NCI-H526 (cell line): ENCODE measurements around the gene SAMD4A.

Experiments
- DNase-seq, 2 experiments: peaks; one replicate each; lab custom pipeline; 2025; lab: John Stamatoyannopoulos, UW

SAMD4A gene

DNA sequence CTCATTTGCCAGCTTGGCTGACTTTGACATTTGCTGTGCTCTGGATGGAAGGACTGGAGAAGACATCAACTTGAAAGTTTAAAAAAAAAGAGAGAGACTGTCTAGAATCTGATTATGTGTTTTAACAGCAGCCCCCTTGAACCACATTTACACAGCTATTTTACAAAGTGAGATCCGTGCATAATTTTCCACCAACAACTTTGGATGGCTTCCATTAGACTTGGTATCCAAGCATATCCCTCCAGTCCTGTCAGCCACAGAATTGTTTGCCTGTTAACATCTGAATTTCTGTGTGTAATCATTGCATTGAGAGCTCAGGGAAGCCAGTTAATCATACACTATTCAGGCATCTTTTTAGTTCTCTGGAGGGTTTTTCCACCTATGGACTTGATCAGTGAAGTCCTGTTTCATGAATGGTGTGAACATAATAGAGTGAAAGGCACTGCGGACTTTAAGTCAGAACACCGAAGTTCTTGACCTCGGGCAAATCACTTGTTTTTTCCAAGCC, 93.7 kb downstream of the SAMD4A start:
- DNase-seq = no peak

DNA sequence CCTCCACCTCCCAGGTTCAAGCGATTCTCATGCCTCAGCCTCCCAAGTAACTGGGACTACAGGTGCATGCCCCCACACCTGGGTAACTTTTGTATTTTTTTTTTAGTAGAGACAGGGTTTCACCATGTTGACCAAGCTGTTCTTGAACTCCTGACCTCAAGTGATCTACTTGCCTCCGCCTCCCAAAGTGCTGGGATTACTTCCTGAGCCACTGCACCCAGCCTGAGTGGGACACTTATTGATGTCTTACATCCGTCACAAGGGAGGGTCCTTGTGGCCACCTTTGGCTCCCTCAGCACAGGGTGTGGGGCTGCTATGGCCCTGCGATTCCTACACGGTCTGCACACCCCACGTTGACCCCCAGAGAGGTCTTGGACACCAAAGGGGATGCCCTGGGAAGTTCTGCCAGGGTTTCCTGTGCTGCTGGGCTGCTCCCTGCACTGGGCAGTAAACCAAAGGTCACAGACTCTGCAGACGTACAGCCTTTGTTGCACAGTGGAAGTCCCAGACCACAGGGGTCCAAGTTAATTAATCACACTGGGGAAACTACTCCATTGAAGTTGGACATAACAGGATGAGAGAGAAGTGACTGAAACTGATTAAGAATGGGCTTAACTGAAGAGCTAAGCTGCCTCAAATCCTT, 95.7 kb downstream of the SAMD4A start:
- no peak for DNase-seq

DNA sequence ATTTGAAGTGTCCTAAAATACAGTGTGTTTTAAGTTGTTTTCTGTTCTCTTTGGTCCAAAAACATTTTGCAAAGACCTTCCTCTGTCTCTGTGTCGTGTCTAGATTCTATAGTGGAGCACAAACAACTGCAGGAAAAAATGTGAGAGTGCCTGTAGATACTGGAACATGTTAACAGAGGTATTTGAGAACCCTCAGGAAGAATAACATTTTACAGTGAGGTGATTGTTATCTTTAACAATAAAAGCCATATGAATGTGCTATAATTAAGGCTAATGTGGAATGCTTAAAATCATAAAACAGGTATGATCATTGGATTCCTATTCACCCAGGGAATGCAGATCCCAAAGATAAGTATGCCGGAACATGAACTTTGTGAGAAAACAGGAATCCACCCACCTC, 98.0 kb downstream of the SAMD4A start:
- DNase-seq = no peak

DNA sequence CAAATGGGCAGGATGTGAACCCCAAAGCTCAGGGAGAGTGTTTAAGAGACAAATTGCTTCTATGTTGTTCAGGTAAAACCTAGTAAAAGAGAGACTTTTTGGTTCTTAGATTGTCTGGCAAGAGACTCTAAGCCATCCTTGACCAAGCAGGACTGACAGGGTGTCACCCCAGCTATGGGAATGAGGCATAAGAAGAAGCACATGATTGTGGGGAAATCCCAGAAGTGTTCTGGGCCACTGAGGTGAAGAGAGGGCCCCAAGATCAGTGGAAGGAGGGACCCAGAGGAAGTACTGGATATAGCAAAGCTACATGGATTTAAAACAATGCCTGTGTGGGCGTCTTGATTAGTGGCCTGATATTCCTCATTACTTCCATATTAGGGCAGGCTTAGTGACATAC, 99.0 kb downstream of the SAMD4A start:
- DNase-seq = no peak

DNA sequence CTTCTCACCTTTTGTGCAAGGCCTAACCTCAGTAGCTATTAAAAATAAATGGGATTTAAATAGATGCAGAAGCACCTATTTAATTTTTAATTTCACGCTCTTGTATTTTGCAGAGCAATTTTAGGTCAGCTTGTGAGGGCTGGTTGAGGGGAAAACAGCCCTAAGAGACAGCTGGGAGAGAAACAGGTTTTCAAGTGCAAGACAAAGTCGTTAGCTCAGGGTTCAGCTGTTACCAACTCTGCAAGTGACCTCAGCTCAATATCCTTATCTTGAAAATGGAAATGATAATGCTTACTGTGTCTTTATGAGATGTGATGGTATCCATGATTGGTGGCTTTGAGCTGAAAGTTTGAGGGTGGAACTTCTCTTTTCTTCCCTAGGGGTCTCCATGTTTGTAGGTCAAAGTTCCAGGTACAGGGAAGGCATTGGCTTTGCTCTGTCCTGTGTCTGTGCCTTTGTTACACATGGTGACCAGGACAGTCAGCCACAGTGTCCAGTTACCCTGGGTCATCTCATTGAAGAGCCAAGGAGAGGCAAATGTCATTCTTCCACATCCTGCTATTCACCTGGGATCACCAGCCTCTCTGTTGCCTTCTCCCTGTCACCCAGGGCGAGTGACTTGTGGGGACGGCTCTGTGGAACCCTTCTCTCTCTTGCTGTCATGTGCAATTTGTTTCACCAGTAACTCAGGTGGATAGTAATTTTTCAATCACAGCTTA, 100.3 kb downstream of the SAMD4A start:
- DNase-seq = no peak

DNA sequence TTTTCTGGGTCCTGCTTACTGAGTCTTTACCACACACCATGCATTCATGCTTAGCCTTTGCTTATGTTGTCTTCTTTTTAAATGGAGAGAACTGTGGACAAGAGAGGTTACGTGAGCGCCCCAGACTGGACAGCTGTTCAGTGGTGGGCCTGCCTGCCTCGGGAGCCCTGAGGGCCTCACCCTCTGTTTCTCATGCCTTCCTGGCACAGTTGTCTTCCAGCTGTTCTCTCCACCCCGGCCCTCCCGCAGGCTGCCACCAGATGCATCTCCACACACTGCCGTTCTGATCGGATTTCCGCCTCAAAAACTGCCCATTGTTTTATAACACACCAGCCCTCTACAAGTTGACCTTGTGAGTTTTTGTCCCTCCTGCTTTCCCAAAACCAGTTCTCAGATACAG, 100.8 kb downstream of the SAMD4A start:
- no peak for DNase-seq

DNA sequence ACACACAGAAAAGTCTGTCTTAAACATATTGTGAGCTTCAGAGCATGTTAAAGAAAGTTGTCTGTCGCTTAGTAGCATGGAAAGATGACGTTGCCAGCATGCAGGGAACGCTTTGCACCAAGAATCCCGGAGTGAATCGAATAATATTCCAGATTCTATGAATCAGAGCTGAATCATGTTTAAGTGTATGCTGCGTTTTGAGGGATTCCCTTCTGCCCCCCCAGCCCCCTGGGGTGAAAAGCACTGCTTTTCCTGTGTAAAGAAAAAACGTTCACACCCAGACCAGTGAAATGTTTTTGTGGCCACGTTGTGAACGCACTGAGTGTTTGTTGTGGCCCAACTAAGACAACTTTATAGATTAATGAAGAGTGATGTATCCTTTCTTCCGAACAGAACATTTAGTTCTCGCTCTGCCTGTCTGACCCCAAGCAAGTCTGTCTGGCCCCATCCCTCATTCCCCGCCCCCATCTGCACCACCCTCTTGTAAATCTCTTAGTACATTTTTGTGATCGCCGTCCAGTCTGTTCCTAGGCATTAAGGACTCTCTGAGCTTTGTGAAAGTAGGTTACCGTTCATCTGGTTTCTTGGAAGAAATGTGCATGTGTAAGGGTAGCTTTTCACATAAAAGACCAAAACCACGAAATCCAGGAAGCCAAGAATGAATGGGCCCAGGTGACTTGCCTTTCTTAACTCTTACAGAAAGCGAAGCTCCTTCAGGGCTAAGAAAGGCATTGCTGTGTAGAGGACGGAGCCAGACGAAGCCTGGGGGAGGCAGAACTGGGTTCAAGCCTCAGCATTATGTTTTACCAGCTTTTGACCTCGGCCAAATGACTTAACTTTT, 103.0 kb downstream of the SAMD4A start:
- no peak for DNase-seq

DNA sequence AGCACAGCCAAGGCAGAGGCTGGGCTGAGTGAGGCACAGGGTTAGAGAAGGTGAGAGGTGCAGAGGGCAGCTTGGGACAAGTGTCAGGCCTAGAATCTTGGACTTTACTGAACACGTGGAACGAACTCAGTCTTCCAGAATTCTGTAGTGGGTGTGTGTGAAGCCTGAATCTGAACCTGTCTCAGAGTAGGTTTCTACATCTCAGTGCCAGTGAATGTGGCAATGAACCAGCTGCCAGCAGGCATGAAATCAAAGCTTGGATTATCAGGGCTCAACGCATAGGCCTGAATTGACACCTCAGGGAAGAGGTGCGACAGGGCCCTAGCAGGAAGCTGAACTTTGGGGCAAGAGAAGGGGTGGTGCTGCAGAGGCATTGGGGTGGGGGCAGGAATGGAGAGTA, 104.6 kb downstream of the SAMD4A start:
- DNase-seq = no peak

DNA sequence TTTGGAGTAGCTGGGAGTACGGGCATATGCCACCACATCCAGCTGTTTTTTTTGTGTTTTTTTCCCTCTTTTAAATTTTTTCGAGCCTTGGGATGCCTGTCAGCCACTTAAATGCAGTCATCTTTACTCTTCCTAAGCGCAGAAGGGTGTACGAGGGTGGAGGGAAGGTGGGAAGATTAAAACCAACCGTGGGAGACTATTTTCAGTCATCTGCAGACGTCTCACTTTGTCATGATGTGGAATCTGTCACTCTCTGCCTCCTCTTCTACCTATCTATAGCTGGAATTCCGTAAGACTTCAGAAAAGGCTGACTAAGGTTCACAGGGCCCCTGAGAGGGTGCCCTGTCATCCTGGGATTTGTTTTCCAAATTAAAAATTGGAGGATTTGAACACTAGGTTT, 105.3 kb downstream of the SAMD4A start:
- DNase-seq = no peak

DNA sequence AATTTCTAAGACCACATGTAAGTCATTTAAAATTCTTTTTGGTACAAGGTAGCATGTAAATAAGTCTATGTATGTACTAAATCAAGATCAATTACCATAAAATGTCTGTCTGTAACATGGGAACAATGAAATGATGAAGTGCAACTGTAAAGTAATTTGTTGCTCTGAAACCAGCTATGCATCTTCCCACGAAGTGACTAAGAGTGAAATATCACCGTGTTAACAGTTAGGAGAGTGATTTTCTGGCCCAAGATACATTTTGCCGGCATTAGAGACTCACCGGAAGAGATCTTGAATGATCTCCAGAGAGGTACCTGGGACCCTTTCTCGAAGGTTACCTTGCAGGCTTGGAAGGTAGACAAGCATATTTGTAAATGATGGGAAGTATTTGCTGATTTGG, 105.8 kb downstream of the SAMD4A start:
- DNase-seq = no peak

DNA sequence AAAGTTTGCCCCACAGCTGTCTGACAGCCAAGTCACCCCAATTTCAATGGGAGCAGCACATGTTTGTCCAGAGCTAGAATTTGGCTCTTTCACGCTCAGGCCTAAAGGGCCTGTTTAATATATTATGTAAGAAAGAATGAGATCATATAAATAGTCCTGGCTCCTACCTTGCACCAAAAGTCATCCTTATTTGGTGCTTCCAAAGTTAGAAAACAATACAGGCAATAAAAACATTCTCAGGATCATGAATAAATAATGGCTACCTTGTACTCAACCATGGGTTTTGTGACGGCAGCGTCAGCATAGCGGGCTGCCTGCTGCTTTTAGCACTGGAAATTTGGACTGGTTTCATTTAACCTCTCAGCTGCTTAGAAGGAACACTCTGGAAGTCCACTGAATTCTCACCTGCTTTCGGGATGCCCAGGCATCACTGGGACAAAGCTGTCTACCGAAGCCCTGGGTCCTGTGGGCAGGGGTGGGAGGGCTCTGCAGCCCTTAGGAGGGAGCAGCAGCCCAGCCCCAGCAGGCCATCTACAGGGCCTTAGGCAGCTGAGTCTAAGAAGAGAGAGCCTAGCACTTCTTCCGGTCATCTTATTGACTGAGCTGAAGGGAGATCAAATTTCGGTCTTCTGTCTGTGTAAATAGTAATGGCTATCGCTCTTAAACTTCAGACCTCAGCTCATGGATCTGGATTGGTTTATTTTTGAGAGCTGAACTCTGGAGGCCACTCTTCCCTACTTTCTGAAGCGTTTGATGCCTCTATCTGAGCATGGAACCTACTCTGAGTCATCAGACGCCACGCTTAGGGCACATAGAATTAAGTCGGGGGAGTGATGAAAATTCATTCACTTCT, 106.5 kb downstream of the SAMD4A start:
- no peak for DNase-seq

DNA sequence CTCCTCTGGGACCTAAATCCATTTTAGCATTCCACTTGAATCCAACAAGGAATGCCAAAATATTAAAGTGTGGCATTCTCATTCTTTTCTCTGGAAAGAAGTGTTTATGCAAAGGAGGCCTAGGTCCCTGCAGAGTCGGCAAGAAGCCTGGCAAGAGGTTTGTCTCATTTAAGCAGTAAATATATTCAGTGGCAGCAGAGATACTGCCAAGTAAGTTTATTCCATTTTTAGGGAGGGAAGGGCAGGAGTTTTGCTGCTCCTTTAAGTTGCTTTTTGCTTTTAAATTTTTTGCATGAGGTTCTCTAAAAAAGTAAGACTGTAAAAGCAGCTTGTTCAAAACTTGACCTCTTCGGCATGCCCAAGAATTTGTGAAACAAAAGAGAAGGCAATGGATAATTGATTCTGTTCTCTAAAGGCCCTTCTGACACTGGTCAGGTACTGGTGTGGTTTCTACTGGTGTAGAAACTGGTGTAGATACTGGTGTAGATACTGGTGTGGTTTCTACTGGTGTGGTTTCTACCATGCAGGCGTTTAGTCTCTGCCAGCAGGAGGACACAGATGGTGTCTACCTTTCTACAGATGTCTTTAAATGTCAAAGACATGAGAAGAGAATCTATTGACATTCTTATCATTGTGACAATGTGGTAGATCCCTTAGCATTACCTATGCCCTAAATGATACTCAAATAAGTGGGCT, 107.3 kb downstream of the SAMD4A start:
- no peak for DNase-seq

DNA sequence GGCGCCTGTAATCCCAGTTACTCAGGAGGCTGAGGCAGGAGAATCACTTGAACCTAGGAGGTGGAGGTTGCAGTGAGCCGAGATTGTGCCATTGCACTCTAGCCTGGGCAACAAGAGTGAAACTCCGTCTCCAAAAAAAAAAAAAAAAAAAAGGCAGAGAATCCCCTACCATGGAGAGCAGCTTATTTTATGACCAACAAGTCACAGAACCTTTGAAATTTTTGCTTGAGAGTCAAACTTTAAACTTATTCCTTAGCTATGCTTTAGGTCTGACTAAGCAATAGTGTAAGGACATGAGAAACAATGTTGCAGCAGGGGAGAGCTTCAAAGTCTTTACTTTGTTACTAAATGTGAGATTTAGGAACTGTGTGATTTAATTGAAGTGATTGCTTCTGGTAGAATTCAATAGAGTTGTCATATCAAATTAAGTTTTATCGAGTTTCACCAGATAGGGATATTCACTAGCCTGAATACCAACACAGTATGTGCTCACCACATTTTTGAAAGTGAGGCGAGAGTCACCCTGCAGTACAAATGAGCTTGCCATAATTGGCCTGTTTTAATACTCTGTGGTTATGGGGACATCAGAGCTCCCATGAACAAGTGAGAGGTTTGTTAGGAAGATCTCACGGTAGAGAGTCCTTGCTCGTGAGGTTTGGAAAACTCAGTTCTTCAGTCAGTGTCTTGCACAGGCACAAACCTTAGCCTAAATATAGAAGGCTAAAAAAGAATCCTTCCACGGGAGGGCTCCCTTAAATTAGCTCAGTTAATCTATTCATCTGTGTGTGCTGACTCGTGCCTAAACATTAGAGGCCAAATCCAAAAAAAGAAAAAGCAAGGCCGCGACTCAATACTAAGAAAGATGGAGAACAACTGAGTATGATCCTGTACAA, 108.6 kb downstream of the SAMD4A start:
- no peak for DNase-seq

DNA sequence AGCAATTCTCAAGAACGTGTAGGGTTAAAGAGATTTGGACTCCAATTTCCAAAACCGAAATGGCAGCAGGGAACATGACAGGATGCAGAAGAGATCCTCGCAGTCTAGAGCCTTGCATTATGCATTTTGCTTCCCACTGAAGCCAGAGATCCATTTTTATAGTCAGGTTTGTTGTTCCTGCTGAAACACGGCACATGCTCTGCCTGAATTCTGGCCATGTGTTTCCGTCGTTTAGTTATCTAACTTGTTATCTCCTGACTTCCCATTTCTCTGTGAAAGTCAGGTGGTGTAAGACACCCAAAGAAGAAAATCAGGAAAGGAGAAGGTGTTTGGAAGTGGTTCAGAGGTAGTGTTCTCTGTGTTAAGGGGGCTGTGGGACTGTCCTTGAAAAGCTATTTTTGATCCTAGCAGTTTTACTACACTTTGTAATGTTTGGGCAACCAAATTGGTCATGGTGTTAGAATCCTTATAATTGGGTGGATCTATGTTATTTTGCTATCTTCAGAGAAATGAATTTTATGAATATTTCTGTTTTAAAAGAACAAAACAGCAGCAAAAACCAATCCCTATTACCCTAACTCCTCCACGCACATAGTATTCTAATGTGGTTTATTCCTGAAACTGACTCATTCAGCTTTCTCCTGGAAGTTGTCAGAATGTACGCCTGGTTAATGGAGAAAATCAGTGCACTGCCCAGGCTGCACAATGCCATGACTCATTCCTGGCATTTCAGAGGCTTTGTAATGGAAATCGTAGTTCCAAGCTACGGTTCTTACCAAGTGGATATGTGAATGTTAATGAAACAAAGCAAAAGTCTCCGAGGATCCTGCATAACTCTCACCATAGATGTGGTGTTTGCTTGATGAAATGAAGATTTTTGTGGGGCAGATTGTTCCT, 110.1 kb downstream of the SAMD4A start:
- DNase-seq = no peak

DNA sequence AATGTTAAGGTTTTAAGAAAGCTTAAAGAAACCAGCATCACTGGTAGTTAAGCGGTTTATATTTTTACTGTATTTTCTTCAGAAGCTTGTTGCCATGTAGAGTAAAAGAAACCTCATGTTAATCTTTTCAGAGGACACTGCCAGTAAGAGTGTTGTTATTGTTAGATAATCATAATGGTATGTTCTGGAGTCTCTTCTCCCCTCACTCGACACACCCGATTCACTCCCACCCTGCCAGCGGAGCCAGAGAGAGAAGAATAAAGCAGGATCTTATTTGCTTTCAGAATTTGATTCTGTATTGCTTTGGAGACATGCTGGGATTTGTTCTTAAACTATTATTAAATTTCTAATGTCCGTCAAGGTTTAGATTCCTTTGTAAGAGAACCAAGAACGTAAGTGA, 113.7 kb downstream of the SAMD4A start:
- DNase-seq = no peak

DNA sequence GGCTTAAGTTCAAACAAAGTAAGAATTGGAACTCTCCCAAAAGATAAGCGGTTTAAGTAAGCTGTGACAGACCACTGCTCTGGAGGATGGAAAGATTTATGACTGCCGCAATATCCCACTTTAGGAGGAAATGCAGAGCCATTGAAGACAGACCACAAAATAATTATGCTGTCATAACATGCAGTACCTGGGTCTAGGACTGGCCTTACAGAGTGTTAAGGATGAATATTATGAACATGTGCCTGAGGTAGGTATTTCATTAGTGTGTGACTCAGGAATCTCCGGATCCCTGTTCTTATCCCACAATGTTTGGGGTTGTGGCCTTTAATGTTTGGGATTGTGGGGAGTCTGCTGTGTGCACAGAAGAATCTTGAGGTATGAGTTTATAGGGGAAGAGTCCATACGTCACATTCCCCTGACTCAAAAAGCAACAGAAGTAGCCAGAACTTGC, 114.9 kb downstream of the SAMD4A start:
- no peak for DNase-seq

DNA sequence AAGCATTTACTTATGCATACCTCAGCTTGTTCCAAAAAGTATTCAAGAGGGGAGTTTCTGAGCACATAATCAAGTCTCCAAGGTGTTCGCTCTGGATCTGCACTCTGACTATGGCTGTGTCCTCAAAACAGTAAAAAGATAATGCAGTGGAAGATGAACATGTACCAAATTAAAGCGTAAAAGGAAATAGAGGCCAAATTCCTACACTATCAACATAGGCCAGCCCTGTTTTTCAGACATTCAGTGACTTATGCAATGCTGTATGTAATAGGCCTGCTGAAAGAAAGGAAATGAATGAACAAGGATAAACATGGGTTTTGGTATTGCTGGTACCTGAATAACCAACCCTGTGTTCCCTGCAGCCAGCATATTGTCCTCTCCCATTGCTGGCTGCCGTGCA, 115.7 kb downstream of the SAMD4A start:
- DNase-seq = no peak

DNA sequence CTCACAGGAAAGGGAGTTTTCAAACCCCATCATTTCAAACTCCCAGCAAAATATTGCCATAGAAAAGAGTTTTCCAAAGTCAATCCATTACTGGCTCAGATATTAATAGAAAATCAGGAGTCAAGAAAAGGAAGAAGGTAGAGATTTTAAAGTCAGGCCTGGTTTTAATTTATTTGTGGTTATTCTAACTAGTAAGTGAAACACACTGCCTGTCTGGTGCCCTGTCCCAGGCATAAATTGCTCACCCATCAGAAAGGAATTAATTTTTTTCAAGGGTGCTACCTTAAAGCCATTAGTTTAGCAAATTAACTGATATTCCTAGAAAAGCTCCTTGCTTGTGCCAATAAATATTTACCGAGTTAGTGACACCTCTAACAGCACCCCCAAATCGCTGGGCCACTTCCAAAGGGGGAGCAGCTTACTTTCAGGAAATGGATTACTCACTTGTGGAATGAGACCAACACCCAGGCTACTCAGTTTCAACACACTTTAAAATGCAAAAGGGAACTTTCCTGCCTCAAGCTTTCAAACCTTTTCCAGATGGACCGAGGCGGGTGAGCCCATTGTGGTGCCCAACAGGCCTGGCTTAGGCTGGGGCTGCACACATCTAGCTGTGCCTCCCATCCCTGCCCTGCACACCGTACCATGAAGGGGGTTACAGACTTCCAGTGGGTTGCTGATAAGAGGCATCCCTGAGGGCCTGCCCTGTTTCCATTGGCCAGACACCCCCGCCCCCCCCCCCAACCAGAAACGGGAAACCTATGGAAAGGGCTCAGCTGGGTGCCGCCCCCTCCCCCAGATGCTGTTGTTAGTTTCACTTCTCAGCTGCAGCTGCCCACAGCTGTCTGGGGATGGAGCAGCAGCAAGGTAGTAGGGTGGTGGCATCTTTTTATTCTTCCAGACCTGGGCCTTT, 117.2 kb downstream of the SAMD4A start:
- DNase-seq = no peak
